Upper lobe of right lung (tissue), 1 donor: ENCODE measurements around the gene MID1. TPM values are rescaled to one million over a fixed set of nuclear protein-coding genes. Genes with fewer than 3 reads are reported as not detected.

Experiments
- ATAC-seq: fragments of 200-7000 bp; cut with Tn5 transposase; one replicate; pipeline ENCODE4 v1.9.1; 2020; ENCODE audit warnings: mild to moderate bottlenecking, moderate library complexity
- DNase-seq: peaks from one replicate; pipeline ENCODE4 v3.0.0-alpha.2; 2020
- H3K27ac ChIP-seq: fragments of 200-600 bp; one replicate; pipeline ENCODE4 v1.8.0; 2022
- H3K27me3 ChIP-seq: fragments of 200-600 bp; one replicate; pipeline ENCODE4 v1.8.0; 2022; ENCODE audit warnings: mild to moderate bottlenecking
- H3K36me3 ChIP-seq: fragments of 200-600 bp; one replicate; pipeline ENCODE4 v1.8.0; 2022
- H3K4me1 ChIP-seq: fragments of 200-600 bp; one replicate; pipeline ENCODE4 v1.8.0; 2022
- H3K4me3 ChIP-seq: fragments of 200-600 bp; one replicate; pipeline ENCODE4 v1.8.0; 2022; ENCODE audit warnings: mild to moderate bottlenecking
- H3K9me3 ChIP-seq: fragments of 200-600 bp; one replicate; pipeline ENCODE4 v1.8.0; 2022
- CTCF ChIP-seq: fragments of 200-600 bp; IDR thresholded peaks from one replicate; pipeline ENCODE4 v1.8.0; 2022; ENCODE audit warnings: antibody characterized with exemption
- intact Hi-C: fragments of 100-400 bp; cut with DNase I; formaldehyde crosslinking; loops from one replicate; pipeline ENCODE4 v1.11.0; 2022
- total RNA-seq: library from RNA; stranded (reverse); fragmentation: NEBNext Ultra II Directional; extraction: Animal tissue kit (Norgen Biotek cat#: 25700); gene quantifications from one replicate; pipeline ENCODE4 v1.2.1, GENCODE V29; 2021
- donor health status: DM: no; HTN: yes; CAD: no; lungs with severe emphysema.

Gene MID1
- total RNA-seq, 1 donor from 2014 or later, result 24.5 TPM

GRCh38 chrX:10479508-10479907 lies 140.9 kb downstream of the MID1 start:
- no peaks in the 10 kb centered on the region for H3K27me3 ChIP-seq
- intact Hi-C loops, result no loop called here
- peaks cover 7% of the 10 kb centered on the region for H3K4me1 ChIP-seq
- H3K9me3 ChIP-seq, result no peaks in the 10 kb centered on the region
- no peaks in the 10 kb centered on the region for H3K36me3 ChIP-seq
- no peak for ATAC-seq
- no peak for DNase-seq
- no peak for TF ChIP-seq CTCF
- H3K27ac ChIP-seq, result no peak overlapping the region
- H3K4me3 ChIP-seq, result no peak overlapping the region

- H3K9me3 ChIP-seq, result no peaks in the 10 kb centered on the region
Measured at GRCh38 chrX:10477525-10477924, 142.9 kb downstream of the MID1 start.

GRCh38 chrX:10474913-10475568 lies 145.3 kb downstream of the MID1 start:
- TF ChIP-seq CTCF, result no peak
- H3K4me3 ChIP-seq, result no peak overlapping the region
- H3K9me3 ChIP-seq, result no peaks in the 10 kb centered on the region
- H3K4me1 ChIP-seq, result no peaks in the 10 kb centered on the region
- ATAC-seq (no peak), DNase-seq (no peak)
- no peaks in the 10 kb centered on the region for H3K27me3 ChIP-seq
- no peak overlapping the region for H3K27ac ChIP-seq
- intact Hi-C loops, result no loop called here
- H3K36me3 ChIP-seq, result no peaks in the 10 kb centered on the region

More at GRCh38 chrX:10477525-10477924, 142.9 kb downstream of the MID1 start:
- no peak for ATAC-seq
- Histone ChIP-seq H3K27me3 (no peaks in the 10 kb centered on the region), H3K27ac (no peak overlapping the region), H3K4me3 (no peak overlapping the region), H3K36me3 (no peaks in the 10 kb centered on the region), H3K4me1 (no peaks in the 10 kb centered on the region)
- no peak for DNase-seq
- TF ChIP-seq CTCF, result no peak
- intact Hi-C loops, result no loop called here

- no peaks in the 10 kb centered on the region for H3K36me3 ChIP-seq
- ATAC-seq, result no peak
- H3K27ac ChIP-seq, result no peak overlapping the region
- no peak overlapping the region for H3K4me3 ChIP-seq
- no peaks in the 10 kb centered on the region for H3K9me3 ChIP-seq
- no peak for DNase-seq
- intact Hi-C loops, result no loop called here
- no peak for TF ChIP-seq CTCF
- no peaks in the 10 kb centered on the region for H3K27me3 ChIP-seq
- H3K4me1 ChIP-seq, result no peaks in the 10 kb centered on the region
Measured at GRCh38 chrX:10474510-10474909, 145.9 kb downstream of the MID1 start.

- TF ChIP-seq CTCF, result no peak
- no peak overlapping the region for H3K27ac ChIP-seq
- ATAC-seq (no peak), DNase-seq (no peak)
- no peaks in the 10 kb centered on the region for H3K9me3 ChIP-seq
- intact Hi-C loops, result no loop called here
- H3K36me3 ChIP-seq, result no peaks in the 10 kb centered on the region
- no peaks in the 10 kb centered on the region for H3K4me1 ChIP-seq
- no peak overlapping the region for H3K4me3 ChIP-seq
- no peaks in the 10 kb centered on the region for H3K27me3 ChIP-seq
Measured at GRCh38 chrX:10471418-10471817, 149.0 kb downstream of the MID1 start.

GRCh38 chrX:10470009-10470408 lies 150.4 kb downstream of the MID1 start:
- Histone ChIP-seq H3K9me3 (no peaks in the 10 kb centered on the region), H3K36me3 (no peaks in the 10 kb centered on the region), H3K4me3 (no peak overlapping the region), H3K27me3 (no peaks in the 10 kb centered on the region), H3K27ac (no peak overlapping the region), H3K4me1 (no peaks in the 10 kb centered on the region)
- no peak for TF ChIP-seq CTCF
- DNase-seq (no peak), ATAC-seq (no peak)
- intact Hi-C loops, result no loop called here
